Prostate gland (tissue), 2 donors: ENCODE results near the gene FNDC3B.

ENCODE experiments used
- CTCF ChIP-seq, 4 experiments: fragments of 200-600 bp in 2 of 4; fragments of 450-650 bp in 2 of 4; sonication (generic) in 2 of 4; IDR thresholded peaks; 1 replicate in 3 of 4; 2 replicates in 1 of 4; pipeline ENCODE4 v1.5.1; 2016 to 2019; ENCODE audit warnings: antibody characterized with exemption in 4 of 4, mild to moderate bottlenecking in 2 of 4, moderate library complexity in 2 of 4
- POLR2A ChIP-seq: fragments of 450-650 bp; IDR thresholded peaks from one replicate; pipeline ENCODE4 v1.6.1; 2016; ENCODE audit warnings: antibody characterized with exemption, mild to moderate bottlenecking

GRCh38 chr3:172174513-172175253 lies 135.3 kb downstream of the FNDC3B start:
- TF ChIP-seq CTCF (IDR thresholded peaks at IDR 0.05), result no peak
- TF ChIP-seq POLR2A, result no peak
